Stimulated activated CD8-positive, alpha-beta memory T cell treated with anti-CD3 and anti-CD28 coated beads, Interleukin-2, amount 100 ng/mL, for 1 hour (primary cell): Measurements from ENCODE around the gene ESRRG.
"Not testable (repeated sequence)": the region's sequence is repeated elsewhere in the genome, so short reads cannot be mapped to it uniquely, and the experiment has no call there.

Experiments used
- DNase-seq, 2 donors: peaks; one replicate each; pipeline ENCODE4 v3.0.0-alpha.2; 2020; ENCODE audit warnings: low read depth in 2 of 2

The ESRRG gene

GRCh38 chr1:216704065-216704464, 19.2 kb downstream of the ESRRG start:
- not testable (repeated sequence) for DNase-seq

- DNase-seq, result no peak
These were observed 21.1 kb downstream of the ESRRG start for GRCh38 chr1:216702170-216702569.

- DNase-seq, result no peak
These were observed 22.4 kb downstream of the ESRRG start for GRCh38 chr1:216700779-216701178.

- DNase-seq, result no peak
These were observed 31.5 kb downstream of the ESRRG start for GRCh38 chr1:216691710-216692109.

GRCh38 chr1:216690603-216691002, 32.6 kb downstream of the ESRRG start:
- no peak for DNase-seq

GRCh38 chr1:216688127-216688657, 35.0 kb downstream of the ESRRG start:
- DNase-seq, result no peak

GRCh38 chr1:216686860-216687766, 36.1 kb downstream of the ESRRG start:
- DNase-seq, result no peak

- no peak for DNase-seq
These were observed 40.5 kb downstream of the ESRRG start for GRCh38 chr1:216682752-216683151.

- DNase-seq, result no peak
These were observed 44.1 kb downstream of the ESRRG start for GRCh38 chr1:216679108-216679507.

GRCh38 chr1:216670118-216670883, 52.9 kb downstream of the ESRRG start:
- DNase-seq, result no peak

GRCh38 chr1:216666441-216666840, 56.8 kb downstream of the ESRRG start:
- no peak for DNase-seq

- DNase-seq, result no peak
These were observed 57.4 kb downstream of the ESRRG start for GRCh38 chr1:216665856-216666255.

GRCh38 chr1:216665406-216665805, 57.8 kb downstream of the ESRRG start:
- no peak for DNase-seq

GRCh38 chr1:216662681-216663080, 60.5 kb downstream of the ESRRG start:
- no peak for DNase-seq

GRCh38 chr1:216660561-216660960, 62.7 kb downstream of the ESRRG start:
- no peak for DNase-seq

- no peak for DNase-seq
These were observed 70.2 kb downstream of the ESRRG start for GRCh38 chr1:216653001-216653400.

GRCh38 chr1:216651826-216652418, 71.3 kb downstream of the ESRRG start:
- DNase-seq, result no peak

GRCh38 chr1:216643176-216643575, 80.1 kb downstream of the ESRRG start:
- DNase-seq, result no peak

GRCh38 chr1:216641669-216642460, 81.4 kb downstream of the ESRRG start:
- no peak for DNase-seq

- DNase-seq, result no peak
These were observed 83.1 kb downstream of the ESRRG start for GRCh38 chr1:216640100-216640499.

- no peak for DNase-seq
These were observed 90.2 kb downstream of the ESRRG start for GRCh38 chr1:216632980-216633379.
